Chondrocyte (in vitro differentiated cells): Measurements from ENCODE around the gene C19orf18. TPM values are rescaled to one million over a fixed set of nuclear protein-coding genes. Genes with fewer than 3 reads are reported as not detected.
"Not testable (repeated sequence)": the region's sequence is repeated elsewhere in the genome, so short reads cannot be mapped to it uniquely, and the experiment has no call there.

Experiments
- DNase-seq: peaks from one replicate; pipeline ENCODE4 v3.0.0; 2021; ENCODE audit warnings: mixed read lengths, low spot score
- H3K27ac Mint-ChIP-seq: one replicate; pipeline ENCODE4 v1.8.0; 2021; ENCODE audit warnings: mild to moderate bottlenecking, moderate library complexity, mixed read lengths; ENCODE audit not compliant: unreplicated experiment
- H3K27me3 Mint-ChIP-seq: 2 replicates; pipeline ENCODE4 v1.8.0; 2021; ENCODE audit warnings: low read depth, mixed read lengths
- H3K36me3 Mint-ChIP-seq: 2 replicates; pipeline ENCODE4 v1.8.0; 2021; ENCODE audit warnings: low read depth, mixed read lengths
- H3K4me1 Mint-ChIP-seq: 2 replicates; pipeline ENCODE4 v1.8.0; 2021; ENCODE audit warnings: low read depth, mild to moderate bottlenecking, mixed read lengths
- H3K4me3 Mint-ChIP-seq: one replicate; pipeline ENCODE4 v1.8.0; 2021; ENCODE audit warnings: mild to moderate bottlenecking, moderate library complexity, mixed read lengths; ENCODE audit not compliant: unreplicated experiment
- H3K9me3 Mint-ChIP-seq: 2 replicates; pipeline ENCODE4 v1.8.0; 2021; ENCODE audit warnings: low read depth, mixed read lengths
- CTCF ChIP-seq: fragments of 200-600 bp; sonication (generic); IDR thresholded peaks from 2 replicates; pipeline ENCODE4 v1.5.0; 2021; ENCODE audit warnings: antibody characterized with exemption, mild to moderate bottlenecking, moderate library complexity
- total RNA-seq: library from RNA; stranded (reverse); gene quantifications from 3 replicates; pipeline ENCODE4 v1.2.1, GENCODE V29; 2021

C19orf18 gene
- total RNA-seq, 1 donor from 2014 or later: 1.7 TPM

GRCh38 chr19:58010507-58010906 is 36.2 kb upstream of the C19orf18 start:
- Mint-ChIP-seq H3K4me3 (no peak overlapping the region), H3K27me3 (no peaks in the 10 kb centered on the region), H3K9me3 (peaks cover 65% of the 10 kb centered on the region), H3K36me3 (peaks cover 51% of the 10 kb centered on the region), H3K27ac (no peak overlapping the region), H3K4me1 (no peaks in the 10 kb centered on the region)
- no peak for DNase-seq
- no peak for TF ChIP-seq CTCF

- Mint-ChIP-seq H3K4me1 (no peaks in the 10 kb centered on the region), H3K27ac (no peak overlapping the region), H3K4me3 (no peak overlapping the region), H3K36me3 (peaks cover 56% of the 10 kb centered on the region), H3K9me3 (peaks cover 63% of the 10 kb centered on the region), H3K27me3 (no peaks in the 10 kb centered on the region)
- TF ChIP-seq CTCF: no peak
- DNase-seq: no peak
These were observed 35.5 kb upstream of the C19orf18 start for GRCh38 chr19:58009666-58010301.

- no peak for TF ChIP-seq CTCF
- Mint-ChIP-seq H3K27me3 (no peaks in the 10 kb centered on the region), H3K36me3 (peaks cover 61% of the 10 kb centered on the region), H3K4me1 (peaks cover 4% of the 10 kb centered on the region), H3K9me3 (peaks cover 67% of the 10 kb centered on the region), H3K4me3 (no peak overlapping the region), H3K27ac (no peak overlapping the region)
- no peak for DNase-seq
These were observed 34.9 kb upstream of the C19orf18 start for GRCh38 chr19:58009301-58009665.

GRCh38 chr19:58008877-58009276 is 34.5 kb upstream of the C19orf18 start:
- H3K4me3 Mint-ChIP-seq, H3K4me1 Mint-ChIP-seq, DNase-seq, H3K27ac Mint-ChIP-seq, H3K27me3 Mint-ChIP-seq: not testable (repeated sequence)
- H3K9me3 Mint-ChIP-seq: peaks cover 68% of the 10 kb centered on the region
- H3K36me3 Mint-ChIP-seq: peaks cover 65% of the 10 kb centered on the region

- no peak for DNase-seq
- Mint-ChIP-seq H3K9me3 (peaks cover 61% of the 10 kb centered on the region), H3K4me1 (peaks cover 15% of the 10 kb centered on the region), H3K36me3 (peaks cover 64% of the 10 kb centered on the region), H3K27ac (no peak overlapping the region), H3K27me3 (no peaks in the 10 kb centered on the region), H3K4me3 (no peak overlapping the region)
- TF ChIP-seq CTCF: no peak
These were observed 33.0 kb upstream of the C19orf18 start for GRCh38 chr19:58007285-58007684.

GRCh38 chr19:58003174-58003828 is 29.0 kb upstream of the C19orf18 start:
- Mint-ChIP-seq H3K4me1 (peaks cover 31% of the 10 kb centered on the region), H3K27ac (peak overlapping the region; percentile 73), H3K4me3 (peak overlapping the region; percentile 79), H3K36me3 (peaks cover 78% of the 10 kb centered on the region), H3K9me3 (peaks cover 62% of the 10 kb centered on the region), H3K27me3 (no peaks in the 10 kb centered on the region)
- no peak for TF ChIP-seq CTCF
- DNase-seq: no peak
